Caco-2 (cell line): ENCODE data around the gene CLK4. TPM values are rescaled to one million over a fixed set of nuclear protein-coding genes. Genes with fewer than 3 reads are reported as not detected.

Experiments used
- BruUV-seq: library from RNA; stranded (reverse); fragments of 400-500 nt; replicated peaks from 2 replicates; lab custom pipeline; 2021; lab: Mats Ljungman, UMichigan
- CTCF ChIA-PET: fragments of 300-600 bp; sonication (Branson Sonifier 250); formaldehyde crosslinking; loops from one replicate; lab custom pipeline; 2022; ENCODE audit warnings: antibody characterized with exemption; lab: Charles Lee
- POLR2A ChIA-PET: fragments of 300-600 bp; sonication (Branson Sonifier 250); formaldehyde crosslinking; loops from one replicate; lab custom pipeline; 2022; ENCODE audit warnings: antibody characterized with exemption; lab: Charles Lee
- DNase-seq, 2 experiments: peaks; one replicate each; pipeline versions ENCODE4 v3.0.0 to v3.0.0-alpha.2; 2020 to 2022
- H3K27me3 ChIP-seq: replicated peaks from 2 replicates; pipeline ENCODE4 v1.6.0; 2011; ENCODE audit warnings: low read length; ENCODE audit not compliant: control insufficient read depth, insufficient read depth
- H3K36me3 ChIP-seq: 2 replicates; pipeline ENCODE4 v1.5.1; 2011; ENCODE audit warnings: low read length; ENCODE audit not compliant: control insufficient read depth, insufficient read depth
- H3K4me1 ChIP-seq: fragments of 250-450 bp; sonication (Bioruptor Pico); 2 replicates; pipeline ENCODE4 v1.5.1; 2020; ENCODE audit warnings: mild to moderate bottlenecking
- H3K4me3 ChIP-seq: 2 replicates; pipeline ENCODE4 v1.5.1; 2011; ENCODE audit warnings: low read depth, mild to moderate bottlenecking, control low read depth, low read length
- H3K9me3 ChIP-seq: fragments of 250-450 bp; sonication (Bioruptor Pico); 2 replicates; pipeline ENCODE4 v1.5.1; 2020; ENCODE audit warnings: mild to moderate bottlenecking, moderate library complexity
- H3K27ac Mint-ChIP-seq: one replicate; pipeline ENCODE4 v1.8.0; 2022; ENCODE audit warnings: mixed read lengths; ENCODE audit not compliant: unreplicated experiment
- H3K27me3 Mint-ChIP-seq: one replicate; pipeline ENCODE4 v1.8.0; 2022; ENCODE audit warnings: mixed read lengths; ENCODE audit not compliant: insufficient read depth, unreplicated experiment
- H3K36me3 Mint-ChIP-seq: one replicate; pipeline ENCODE4 v1.8.0; 2022; ENCODE audit warnings: mild to moderate bottlenecking, mixed read lengths; ENCODE audit not compliant: insufficient read depth, unreplicated experiment
- H3K4me1 Mint-ChIP-seq: one replicate; pipeline ENCODE4 v1.8.0; 2022; ENCODE audit warnings: low read depth, mixed read lengths; ENCODE audit not compliant: unreplicated experiment
- H3K4me3 Mint-ChIP-seq: one replicate; pipeline ENCODE4 v1.8.0; 2022; ENCODE audit warnings: mild to moderate bottlenecking, moderate library complexity, mixed read lengths; ENCODE audit not compliant: unreplicated experiment
- H3K9me3 Mint-ChIP-seq: one replicate; pipeline ENCODE4 v1.8.0; 2022; ENCODE audit warnings: mixed read lengths; ENCODE audit not compliant: unreplicated experiment
- intact Hi-C: fragments of 100-400 bp; cut with micrococcal nuclease; formaldehyde crosslinking; loops from one replicate; pipeline ENCODE4 v1.10.0; 2022; ENCODE audit not compliant: unreplicated experiment
- total RNA-seq: library from RNA; stranded (reverse); gene quantifications from 2 replicates; pipeline ENCODE4 v1.2.3, GENCODE V29; 2022
- TF ChIP-seq, protein P1 (sequence below), 2 experiments: fragments of 200-600 bp in 1 of 2; IDR thresholded peaks; 1 replicate in 1 of 2; 2 replicates in 1 of 2; pipeline versions ENCODE4 v1.5.1 to v1.8.0; 2011 to 2022; ENCODE audit warnings: antibody characterized with exemption in 1 of 2, control low read depth in 1 of 2, inconsistent platforms in 1 of 2, low read depth in 1 of 2, low read length in 1 of 2, mild to moderate bottlenecking in 1 of 2, moderate library complexity in 1 of 2; ENCODE audit not compliant: insufficient read depth in 1 of 2, severe bottlenecking in 1 of 2, unreplicated experiment in 1 of 2

The CLK4 gene
- total RNA-seq, 1 experiment from 2014 or later: 26.5 TPM

DNA sequence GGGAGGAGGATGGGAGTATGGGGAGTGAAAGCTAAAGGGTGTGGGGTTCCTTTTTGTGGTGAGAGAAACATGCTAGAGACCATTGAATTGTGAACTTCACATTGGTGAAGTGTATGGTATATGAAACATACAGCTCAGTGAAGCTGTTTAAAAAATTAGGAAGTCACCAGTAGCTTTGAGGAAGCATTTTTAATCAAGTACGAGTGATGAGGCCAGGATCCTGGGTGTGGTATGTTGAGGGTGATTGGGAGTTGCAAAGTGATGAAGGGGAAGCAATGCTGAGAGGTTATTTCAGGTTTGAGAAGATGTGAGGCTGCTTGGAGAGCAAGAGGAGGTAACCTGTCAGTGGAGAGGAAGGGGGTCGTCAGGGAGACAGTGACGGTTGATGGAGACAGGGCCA is 22.7 kb upstream of the CLK4 start:
- ChIA-PET CTCF (no interaction called here), POLR2A (no interaction called here)
- intact Hi-C loops: no loop called here
- Histone ChIP-seq H3K4me1 (no peaks in the 10 kb centered on the region), H3K9me3 (peaks cover 14% of the 10 kb centered on the region), H3K36me3 (no peaks in the 10 kb centered on the region), H3K27me3 (no peaks in the 10 kb centered on the region), H3K4me3 (no peak overlapping the region)
- no peak overlapping the region for H3K4me3 Mint-ChIP-seq
- no peak for DNase-seq
- no peak overlapping the region for H3K27ac Mint-ChIP-seq
- no peaks in the 10 kb centered on the region for H3K4me1 Mint-ChIP-seq
- no peaks in the 10 kb centered on the region for H3K27me3 Mint-ChIP-seq
- H3K36me3 Mint-ChIP-seq: no peaks in the 10 kb centered on the region
- peaks cover 23% of the 10 kb centered on the region for H3K9me3 Mint-ChIP-seq
- no TSS peak for BruUV-seq
- TF ChIP-seq, protein P1, sequence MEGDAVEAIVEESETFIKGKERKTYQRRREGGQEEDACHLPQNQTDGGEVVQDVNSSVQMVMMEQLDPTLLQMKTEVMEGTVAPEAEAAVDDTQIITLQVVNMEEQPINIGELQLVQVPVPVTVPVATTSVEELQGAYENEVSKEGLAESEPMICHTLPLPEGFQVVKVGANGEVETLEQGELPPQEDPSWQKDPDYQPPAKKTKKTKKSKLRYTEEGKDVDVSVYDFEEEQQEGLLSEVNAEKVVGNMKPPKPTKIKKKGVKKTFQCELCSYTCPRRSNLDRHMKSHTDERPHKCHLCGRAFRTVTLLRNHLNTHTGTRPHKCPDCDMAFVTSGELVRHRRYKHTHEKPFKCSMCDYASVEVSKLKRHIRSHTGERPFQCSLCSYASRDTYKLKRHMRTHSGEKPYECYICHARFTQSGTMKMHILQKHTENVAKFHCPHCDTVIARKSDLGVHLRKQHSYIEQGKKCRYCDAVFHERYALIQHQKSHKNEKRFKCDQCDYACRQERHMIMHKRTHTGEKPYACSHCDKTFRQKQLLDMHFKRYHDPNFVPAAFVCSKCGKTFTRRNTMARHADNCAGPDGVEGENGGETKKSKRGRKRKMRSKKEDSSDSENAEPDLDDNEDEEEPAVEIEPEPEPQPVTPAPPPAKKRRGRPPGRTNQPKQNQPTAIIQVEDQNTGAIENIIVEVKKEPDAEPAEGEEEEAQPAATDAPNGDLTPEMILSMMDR (IDR thresholded peaks at IDR 0.05; ENCODE audit: insufficient read depth in 1 of 2, low read depth in 1 of 2, low read length in 1 of 2, severe bottlenecking in 1 of 2, unreplicated experiment in 1 of 2): no peak

DNA sequence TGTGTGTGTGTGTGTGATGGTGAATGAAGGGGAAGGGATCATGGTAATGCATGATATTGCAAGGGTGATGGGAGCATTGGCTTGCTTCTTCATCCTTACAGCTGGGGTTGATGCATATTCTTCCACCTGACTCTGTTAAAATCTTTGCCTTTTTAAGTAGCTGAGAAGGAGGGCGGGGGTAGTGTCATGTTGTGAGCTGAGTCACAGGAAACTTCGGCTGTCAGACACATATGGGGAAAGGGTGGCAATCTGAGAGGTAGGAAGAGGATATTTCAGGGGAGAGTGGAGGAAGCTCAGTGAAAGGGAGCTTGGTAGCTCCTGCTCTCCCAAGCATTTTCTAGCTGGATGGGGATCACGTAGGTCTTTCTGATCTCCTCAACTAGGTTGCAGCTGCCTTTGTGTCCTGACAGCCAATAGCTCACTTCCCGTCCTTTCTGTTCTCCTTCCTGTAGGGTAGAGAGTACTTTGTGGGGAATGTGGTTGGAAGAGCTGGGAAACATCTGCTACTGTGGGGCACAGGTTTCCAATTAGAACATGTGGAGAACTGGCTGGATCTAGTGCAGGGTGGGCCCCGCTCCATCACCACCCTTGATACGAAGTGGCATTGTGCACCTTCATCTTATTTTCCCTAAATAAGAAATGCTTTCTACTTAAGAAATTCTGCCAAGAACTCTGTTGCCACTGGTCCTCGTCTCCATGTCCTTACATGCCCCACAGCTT is 18.1 kb upstream of the CLK4 start:
- TF ChIP-seq, protein P1 (IDR thresholded peaks at IDR 0.05; ENCODE audit: insufficient read depth in 1 of 2, low read depth in 1 of 2, low read length in 1 of 2, severe bottlenecking in 1 of 2, unreplicated experiment in 1 of 2): no peak
- no peaks in the 10 kb centered on the region for H3K4me1 ChIP-seq
- intact Hi-C loops: no loop called here
- no peaks in the 10 kb centered on the region for H3K27me3 Mint-ChIP-seq
- H3K4me3 Mint-ChIP-seq: no peak overlapping the region
- no peak overlapping the region for H3K4me3 ChIP-seq
- no peaks in the 10 kb centered on the region for H3K36me3 Mint-ChIP-seq
- H3K36me3 ChIP-seq: no peaks in the 10 kb centered on the region
- BruUV-seq: no TSS peak
- H3K4me1 Mint-ChIP-seq: no peaks in the 10 kb centered on the region
- ChIA-PET POLR2A (no interaction called here), CTCF (no interaction called here)
- H3K27ac Mint-ChIP-seq: no peak overlapping the region
- H3K9me3 ChIP-seq: 0 out of 2 replicates have a peak, but pooled peaks cover 3% of the 10 kb centered on the region
- H3K27me3 ChIP-seq: no peaks in the 10 kb centered on the region
- DNase-seq: no peak
- peaks cover 32% of the 10 kb centered on the region for H3K9me3 Mint-ChIP-seq

DNA sequence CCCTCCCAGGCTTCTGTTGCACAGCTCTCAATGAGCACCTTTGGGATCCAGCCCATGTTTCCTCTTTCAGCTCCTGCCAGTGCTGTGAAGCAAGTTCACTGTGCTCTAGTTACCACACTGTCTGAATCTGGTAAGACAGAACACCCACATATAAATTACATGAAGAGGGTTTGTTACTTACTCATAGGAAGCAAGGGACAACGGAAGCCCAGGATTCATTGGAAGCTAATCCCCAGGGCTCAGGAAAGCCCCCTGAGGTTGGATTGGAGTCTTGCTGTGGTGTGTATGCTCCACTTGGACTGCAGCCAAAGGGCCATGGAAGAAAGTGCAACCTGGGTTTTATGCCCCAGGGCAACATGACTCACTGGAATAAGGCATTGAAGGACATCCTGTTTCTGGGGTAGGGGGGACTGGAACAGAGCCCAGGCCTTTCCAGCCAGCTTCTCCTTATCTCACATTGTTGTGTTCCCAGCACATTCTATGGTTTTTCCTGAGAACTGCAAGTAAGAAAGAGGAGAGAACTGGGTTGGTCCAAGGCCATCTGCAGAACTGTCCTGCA is 15.6 kb upstream of the CLK4 start:
- H3K4me1 Mint-ChIP-seq: no peaks in the 10 kb centered on the region
- CTCF ChIA-PET: no interaction called here
- peaks cover 3% of the 10 kb centered on the region; the same call in 1 of the 2 replicates for H3K9me3 ChIP-seq
- no peaks in the 10 kb centered on the region for H3K36me3 Mint-ChIP-seq
- H3K27me3 Mint-ChIP-seq: no peaks in the 10 kb centered on the region
- H3K27ac Mint-ChIP-seq: no peak overlapping the region
- no peaks in the 10 kb centered on the region for H3K27me3 ChIP-seq
- TF ChIP-seq, protein P1 (IDR thresholded peaks at IDR 0.05; ENCODE audit: insufficient read depth in 1 of 2, low read depth in 1 of 2, low read length in 1 of 2, severe bottlenecking in 1 of 2, unreplicated experiment in 1 of 2): no peak
- intact Hi-C loops: no loop called here
- no peak overlapping the region for H3K4me3 ChIP-seq
- no peaks in the 10 kb centered on the region for H3K36me3 ChIP-seq
- no TSS peak for BruUV-seq
- H3K4me3 Mint-ChIP-seq: no peak overlapping the region
- POLR2A ChIA-PET: no interaction called here
- H3K9me3 Mint-ChIP-seq: peaks cover 20% of the 10 kb centered on the region
- no peaks in the 10 kb centered on the region for H3K4me1 ChIP-seq
- no peak for DNase-seq
